Measurements from ENCODE around the gene LNX2. TPM values are rescaled to one million over a fixed set of nuclear protein-coding genes. Genes with fewer than 3 reads are reported as not detected.

Gene LNX2
- total RNA-seq, 2 donors from 2014 or later = 22.4 to 30.3 TPM

DNA sequence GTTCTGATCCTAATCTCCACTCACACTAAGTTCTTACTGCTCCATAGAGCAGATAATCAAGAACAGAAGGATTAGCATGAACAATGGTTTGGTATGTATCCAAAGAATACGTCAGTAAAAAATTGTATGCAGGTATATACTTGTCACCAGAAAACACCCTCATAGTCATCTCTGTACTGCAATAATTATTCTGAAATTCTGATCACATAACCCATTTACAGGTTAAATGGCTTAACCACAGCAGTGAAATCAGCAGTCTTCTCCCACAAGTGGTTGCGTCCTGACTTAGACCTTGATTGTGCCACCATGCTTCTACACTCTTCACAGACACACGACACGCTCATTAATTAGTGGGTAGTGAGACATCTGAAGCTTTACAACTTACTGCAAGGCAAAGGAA is 50.9 kb downstream of the LNX2 start:
- TF ChIP-seq, protein P1, sequence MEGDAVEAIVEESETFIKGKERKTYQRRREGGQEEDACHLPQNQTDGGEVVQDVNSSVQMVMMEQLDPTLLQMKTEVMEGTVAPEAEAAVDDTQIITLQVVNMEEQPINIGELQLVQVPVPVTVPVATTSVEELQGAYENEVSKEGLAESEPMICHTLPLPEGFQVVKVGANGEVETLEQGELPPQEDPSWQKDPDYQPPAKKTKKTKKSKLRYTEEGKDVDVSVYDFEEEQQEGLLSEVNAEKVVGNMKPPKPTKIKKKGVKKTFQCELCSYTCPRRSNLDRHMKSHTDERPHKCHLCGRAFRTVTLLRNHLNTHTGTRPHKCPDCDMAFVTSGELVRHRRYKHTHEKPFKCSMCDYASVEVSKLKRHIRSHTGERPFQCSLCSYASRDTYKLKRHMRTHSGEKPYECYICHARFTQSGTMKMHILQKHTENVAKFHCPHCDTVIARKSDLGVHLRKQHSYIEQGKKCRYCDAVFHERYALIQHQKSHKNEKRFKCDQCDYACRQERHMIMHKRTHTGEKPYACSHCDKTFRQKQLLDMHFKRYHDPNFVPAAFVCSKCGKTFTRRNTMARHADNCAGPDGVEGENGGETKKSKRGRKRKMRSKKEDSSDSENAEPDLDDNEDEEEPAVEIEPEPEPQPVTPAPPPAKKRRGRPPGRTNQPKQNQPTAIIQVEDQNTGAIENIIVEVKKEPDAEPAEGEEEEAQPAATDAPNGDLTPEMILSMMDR (IDR thresholded peaks at IDR 0.05) = no peak
- no peaks in the 10 kb centered on the region for H3K27me3 ChIP-seq
- no peaks in the 10 kb centered on the region for H3K9me3 ChIP-seq
- H3K4me1 ChIP-seq = no peaks in the 10 kb centered on the region
- H3K4me3 ChIP-seq = no peak overlapping the region
- no peak overlapping the region for H3K9ac ChIP-seq (ENCODE audit: low read depth in 2 of 2, low read length in 2 of 2)
- H3K27ac ChIP-seq = no peak overlapping the region
- intact Hi-C loops (cut with DNase I) = no loop called here
- H3K36me3 ChIP-seq = no peaks in the 10 kb centered on the region
- no peak for DNase-seq

DNA sequence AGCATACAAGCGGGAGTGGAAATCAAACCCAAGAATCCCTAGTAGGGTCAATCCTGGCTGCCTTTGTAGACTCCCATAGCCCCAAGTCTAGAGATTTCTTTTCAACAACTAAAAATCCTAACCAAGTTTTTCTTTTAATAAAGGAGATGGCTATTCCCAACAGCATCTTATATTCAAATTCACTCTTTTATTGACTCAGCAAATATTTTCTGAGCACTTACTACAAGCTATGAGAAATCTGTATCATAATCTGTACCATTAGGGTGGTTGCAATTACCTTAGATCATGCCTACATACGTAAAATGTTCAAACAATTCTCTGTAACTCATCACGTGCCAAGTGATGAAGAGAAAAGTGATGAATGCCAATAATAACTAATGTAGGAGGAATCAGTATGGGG is 54.5 kb downstream of the LNX2 start:
- Histone ChIP-seq H3K4me1 (no peaks in the 10 kb centered on the region), H3K9me3 (no peaks in the 10 kb centered on the region), H3K27ac (no peak overlapping the region), H3K4me3 (no peak overlapping the region), H3K9ac (ENCODE audit: low read depth in 2 of 2, low read length in 2 of 2) (no peak overlapping the region), H3K36me3 (no peaks in the 10 kb centered on the region), H3K27me3 (no peaks in the 10 kb centered on the region)
- TF ChIP-seq, protein P1 (IDR thresholded peaks at IDR 0.05) = no peak
- intact Hi-C loops (cut with DNase I) = no loop called here
- DNase-seq = no peak

DNA sequence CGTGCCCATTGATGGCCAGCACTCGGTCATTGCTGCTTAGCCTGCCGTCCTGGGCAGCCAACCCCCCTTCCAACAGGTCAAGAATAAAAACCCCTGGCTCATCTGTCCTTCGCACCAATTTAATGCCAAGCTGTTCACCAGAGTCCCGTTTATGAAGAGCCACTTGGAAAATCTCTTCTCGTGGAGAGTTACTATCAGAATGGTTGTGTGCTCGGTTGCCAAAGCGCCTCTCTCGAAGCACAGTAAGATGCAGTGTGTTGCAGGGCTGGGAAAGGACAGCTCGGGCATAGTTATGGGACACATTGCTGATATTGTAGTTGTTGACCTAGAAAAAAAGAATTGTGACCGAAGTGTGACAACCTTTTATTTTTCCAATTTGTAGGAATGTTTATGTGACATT is 57.9 kb downstream of the LNX2 start:
- Histone ChIP-seq H3K27ac (no peak overlapping the region), H3K4me3 (no peak overlapping the region), H3K9me3 (no peaks in the 10 kb centered on the region), H3K4me1 (no peaks in the 10 kb centered on the region), H3K9ac (ENCODE audit: low read depth in 2 of 2, low read length in 2 of 2) (no peak overlapping the region), H3K27me3 (no peaks in the 10 kb centered on the region), H3K36me3 (peaks cover 4% of the 10 kb centered on the region)
- no peak for DNase-seq
- TF ChIP-seq, protein P1 (IDR thresholded peaks at IDR 0.05) = no peak
- intact Hi-C loops (cut with DNase I) = no loop called here

DNA sequence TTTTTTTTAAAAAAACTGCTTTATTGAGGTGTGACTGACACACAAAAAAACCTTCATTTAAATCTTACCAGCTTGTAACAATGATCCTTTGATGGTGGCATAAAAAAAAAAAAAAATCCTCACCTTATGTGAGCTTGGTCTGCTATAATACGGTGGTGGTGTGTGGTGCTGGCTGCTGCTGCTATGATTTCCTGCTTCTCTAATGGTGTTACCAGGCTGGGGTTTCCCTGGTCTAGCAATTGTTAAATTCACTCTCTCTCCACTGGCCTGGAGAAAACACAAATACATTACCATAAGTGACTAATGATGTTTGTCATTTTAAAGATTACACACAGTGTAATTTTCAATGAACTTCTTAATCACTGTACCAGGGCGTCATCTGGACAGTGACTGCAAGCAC is 60.6 kb downstream of the LNX2 start:
- DNase-seq = no peak
- intact Hi-C loops (cut with DNase I) = no loop called here
- Histone ChIP-seq H3K9me3 (no peaks in the 10 kb centered on the region), H3K9ac (ENCODE audit: low read depth in 2 of 2, low read length in 2 of 2) (no peak overlapping the region), H3K27ac (no peak overlapping the region), H3K36me3 (peaks cover 4% of the 10 kb centered on the region), H3K27me3 (no peaks in the 10 kb centered on the region), H3K4me1 (no peaks in the 10 kb centered on the region), H3K4me3 (no peak overlapping the region)
- TF ChIP-seq, protein P1 (IDR thresholded peaks at IDR 0.05) = no peak

DNA sequence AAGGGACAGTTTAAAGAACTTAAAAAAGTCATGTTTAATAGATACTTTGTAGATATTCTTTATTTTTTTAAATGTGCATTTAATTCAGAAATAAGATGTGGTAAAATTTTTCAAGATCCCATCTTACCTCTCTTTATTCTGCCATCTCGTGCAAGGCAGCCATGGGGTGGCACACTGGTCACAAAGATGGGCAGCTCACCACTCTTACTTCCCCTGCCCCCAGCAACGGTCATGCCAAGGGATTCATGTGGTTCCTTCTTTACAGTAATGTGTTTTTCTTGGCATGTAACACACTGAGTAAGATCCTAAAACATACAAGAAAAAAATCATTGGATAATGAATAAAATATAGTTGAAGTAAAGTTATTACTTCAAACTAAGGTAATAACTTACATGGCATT is 64.2 kb downstream of the LNX2 start:
- Histone ChIP-seq H3K27ac (no peak overlapping the region), H3K9ac (ENCODE audit: low read depth in 2 of 2, low read length in 2 of 2) (no peak overlapping the region), H3K27me3 (no peaks in the 10 kb centered on the region), H3K4me1 (no peaks in the 10 kb centered on the region), H3K36me3 (peaks cover 4% of the 10 kb centered on the region), H3K4me3 (no peak overlapping the region), H3K9me3 (no peaks in the 10 kb centered on the region)
- TF ChIP-seq, protein P1 (IDR thresholded peaks at IDR 0.05) = no peak
- no peak for DNase-seq
- intact Hi-C loops (cut with DNase I) = no loop called here

DNA sequence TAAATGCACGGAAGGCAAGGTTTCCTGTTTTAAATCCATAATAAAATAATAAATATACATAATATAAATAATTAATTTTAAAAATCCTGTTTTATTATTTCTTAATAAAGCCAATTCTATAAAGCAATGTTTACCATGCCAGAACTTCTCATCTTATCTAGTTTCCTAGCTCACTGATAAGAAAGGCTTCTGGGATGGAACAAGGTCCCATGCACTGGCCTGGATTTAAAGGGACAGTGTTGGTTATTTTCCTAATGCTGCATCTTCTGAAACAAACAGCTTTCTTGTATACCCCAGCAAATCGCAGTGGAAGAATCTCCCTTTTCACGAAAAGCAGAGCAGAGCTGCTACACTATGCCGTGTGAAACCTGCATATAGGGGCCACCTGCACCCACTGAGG is 68.8 kb downstream of the LNX2 start:
- TF ChIP-seq, protein P1 (IDR thresholded peaks at IDR 0.05) = no peak
- Histone ChIP-seq H3K27me3 (no peaks in the 10 kb centered on the region), H3K9ac (ENCODE audit: low read depth in 2 of 2, low read length in 2 of 2) (no peak overlapping the region), H3K9me3 (no peaks in the 10 kb centered on the region), H3K27ac (no peak overlapping the region), H3K36me3 (no peaks in the 10 kb centered on the region), H3K4me1 (no peaks in the 10 kb centered on the region), H3K4me3 (no peak overlapping the region)
- DNase-seq = no peak
- intact Hi-C loops (cut with DNase I) = no loop called here
